Stimulated activated naive CD4-positive, alpha-beta T cell (primary cell): ENCODE measurements around the gene SHC2.
"Not testable (repeated sequence)": the region's sequence is repeated elsewhere in the genome, so short reads cannot be mapped to it uniquely, and the experiment has no call there.

Experiments used
- DNase-seq, 6 experiments: peaks; one replicate each; lab custom pipeline; 2025; lab: John Stamatoyannopoulos, UW

Gene SHC2

GRCh38 chr19:491146-491741 is 30.4 kb upstream of the SHC2 start:
- peak in 4 of 6 experiments; percentile 9 to 57 (median 38) for DNase-seq

DNA sequence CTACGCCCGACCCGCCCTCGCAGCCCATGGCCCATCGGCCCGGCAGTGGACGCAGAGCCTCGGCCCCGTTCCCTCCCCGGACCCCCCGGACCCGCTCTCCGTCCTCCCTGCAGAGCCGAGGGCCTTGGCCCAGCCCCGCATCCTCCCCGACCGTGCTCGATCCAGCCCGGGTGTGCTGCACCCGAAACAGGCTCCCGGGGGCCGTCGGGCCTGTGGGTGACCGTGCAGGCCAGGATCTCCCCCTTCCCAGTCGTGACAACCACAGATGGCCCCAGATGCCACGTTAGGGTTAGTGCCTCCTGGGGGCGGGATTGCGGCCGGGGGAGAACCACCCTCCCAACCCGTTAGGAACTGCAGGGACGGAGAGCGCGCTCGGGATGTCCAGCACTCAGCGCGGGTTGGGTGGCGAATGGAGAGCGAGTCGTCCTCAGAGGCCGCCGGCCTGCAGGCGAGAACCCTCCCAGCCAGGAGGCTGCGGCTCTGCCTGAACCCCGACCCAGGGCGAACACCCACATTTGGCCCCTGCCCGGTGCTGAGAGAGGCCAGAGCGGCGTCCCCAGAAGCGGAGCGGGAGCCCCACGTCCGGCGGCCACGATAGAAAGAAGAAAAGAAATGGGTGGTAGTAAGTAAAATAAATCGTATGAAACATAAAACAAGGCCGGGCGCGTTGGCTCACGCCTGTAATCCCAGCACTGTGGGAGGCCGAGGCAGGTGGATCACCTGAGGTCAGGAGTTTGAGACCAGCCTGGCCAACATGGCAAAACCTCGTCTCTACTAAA is 28.8 kb upstream of the SHC2 start:
- peak in 1 of 6 experiments; percentile 48 for DNase-seq

DNA sequence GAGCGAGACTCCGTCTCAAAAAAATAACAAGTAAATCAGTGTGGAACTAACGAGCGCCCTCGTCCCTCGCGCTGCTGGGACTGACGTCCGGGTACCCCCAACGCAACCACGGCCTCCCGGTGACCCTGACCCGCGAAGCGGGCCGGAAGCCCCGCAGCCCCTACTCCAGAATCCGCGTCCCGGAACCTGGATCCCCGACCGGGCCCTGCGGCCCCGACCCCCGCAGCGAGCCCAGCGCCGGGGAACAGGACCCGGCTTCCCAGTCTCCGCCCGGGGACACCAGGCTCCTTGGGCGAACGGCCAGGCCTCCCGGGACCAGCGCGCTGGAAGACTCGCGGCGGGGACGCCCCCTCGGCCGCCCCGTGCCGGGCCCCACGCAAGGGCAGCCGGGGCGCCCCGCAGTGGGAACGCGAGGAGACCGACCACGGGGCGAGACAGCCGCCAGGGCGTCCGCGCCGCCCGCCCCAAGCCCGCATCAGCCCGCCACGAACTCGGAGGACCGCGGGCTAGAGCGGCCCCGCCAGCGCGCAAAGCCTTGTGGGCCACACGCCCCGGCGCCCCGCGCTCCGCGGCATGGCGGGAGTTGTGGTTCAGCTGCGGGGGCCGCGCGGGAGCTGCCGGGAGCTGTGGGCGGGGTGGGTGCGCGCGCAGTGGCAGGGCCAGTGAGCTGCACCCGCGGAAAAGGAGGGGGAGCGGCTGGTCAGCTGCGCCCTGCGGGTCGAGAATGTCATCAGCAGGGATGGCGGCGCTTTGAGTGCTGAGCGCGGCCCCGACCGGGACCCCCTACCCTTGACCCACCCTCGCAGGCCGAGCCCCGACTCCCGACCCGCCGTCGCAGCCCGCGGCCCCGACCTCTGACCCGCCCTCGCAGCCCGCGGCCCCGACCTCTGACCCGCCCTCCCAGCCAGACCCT is 27.9 kb upstream of the SHC2 start:
- peak; percentile 80 to 91 (median 88) for DNase-seq

- no peak for DNase-seq
These were observed 24.9 kb upstream of the SHC2 start for GRCh38 chr19:485583-486236.

- no peak for DNase-seq
These were observed 24.2 kb upstream of the SHC2 start for GRCh38 chr19:485077-485476.

- DNase-seq: no peak
These were observed 23.7 kb upstream of the SHC2 start for GRCh38 chr19:484494-484893.

DNA sequence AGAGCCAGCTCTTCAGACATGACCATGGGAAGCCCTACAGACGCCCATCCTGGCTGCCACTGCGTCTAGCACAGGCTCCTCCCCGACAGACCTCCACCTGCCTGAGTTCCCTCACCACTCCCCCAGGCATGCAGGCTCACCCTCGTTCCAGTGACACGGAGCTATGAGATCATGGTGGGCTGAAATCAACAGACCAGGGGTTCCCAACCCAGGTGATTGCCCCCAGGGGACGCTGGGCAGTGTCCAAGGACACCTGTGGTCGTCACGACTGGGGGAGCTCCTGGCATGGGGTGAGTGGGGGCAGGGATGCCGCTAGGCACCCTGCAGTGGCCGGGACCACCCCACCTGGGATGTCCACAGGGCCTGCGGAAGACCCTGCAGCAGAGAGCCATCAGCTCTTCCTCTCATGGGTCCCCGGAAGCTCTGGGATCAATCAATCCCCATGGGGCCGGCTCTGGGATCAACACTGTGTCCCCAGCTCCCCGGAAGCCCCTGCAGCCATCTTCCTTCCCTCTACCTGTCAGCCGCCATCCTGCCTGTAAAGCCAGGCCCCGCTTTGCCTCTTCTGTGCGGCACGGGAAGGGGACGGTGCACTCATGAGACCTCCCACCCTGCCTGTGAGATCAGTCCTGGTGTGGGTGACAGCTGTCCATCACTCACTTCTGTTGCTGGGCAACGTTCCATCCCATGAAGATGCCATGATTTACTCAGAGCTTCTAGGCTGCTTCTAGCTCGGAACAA is 22.7 kb upstream of the SHC2 start:
- no peak for DNase-seq

- DNase-seq: no peak
These were observed 21.6 kb upstream of the SHC2 start for GRCh38 chr19:482186-483041.

- not testable (repeated sequence) for DNase-seq
These were observed 20.3 kb upstream of the SHC2 start for GRCh38 chr19:481100-481499.

DNA sequence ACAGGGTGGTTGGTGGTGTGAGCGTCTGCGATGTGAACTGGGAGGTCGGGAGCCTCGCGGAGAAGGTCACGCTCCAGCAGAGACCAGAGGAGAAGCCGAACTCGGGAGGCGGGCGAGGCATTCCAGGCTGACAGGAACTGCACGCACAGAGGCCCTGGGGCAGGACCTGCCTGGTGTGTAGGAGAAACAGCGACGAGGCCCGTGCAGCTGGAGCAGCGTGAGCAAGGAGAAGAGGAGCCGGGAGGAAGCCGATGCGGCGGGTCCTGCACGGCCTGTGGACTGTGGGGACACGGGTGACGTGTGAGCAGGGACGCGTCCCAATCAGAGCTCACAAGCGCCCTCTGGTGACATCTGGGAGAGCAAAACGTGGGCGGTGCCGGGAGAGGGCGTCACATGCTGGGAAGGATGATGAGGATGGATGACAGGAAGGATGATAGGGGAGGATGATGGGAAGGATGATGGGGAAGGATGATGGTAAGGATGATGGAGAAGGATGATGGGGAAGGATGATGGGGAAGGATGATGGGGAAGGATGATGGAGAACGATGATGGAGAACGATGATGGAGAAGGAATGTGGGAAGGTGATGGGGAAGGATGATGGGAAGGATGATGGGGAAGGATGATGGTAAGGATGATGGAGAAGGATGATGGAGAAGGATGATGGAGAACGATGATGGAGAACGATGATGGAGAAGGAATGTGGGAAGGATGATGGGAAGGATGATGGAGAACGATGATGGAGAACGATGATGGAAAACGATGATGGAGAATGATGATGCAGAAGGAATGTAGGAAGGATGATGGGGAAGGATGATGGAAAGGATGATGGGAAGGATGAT is 19.4 kb upstream of the SHC2 start:
- peak in 4 of 6 experiments; percentile 34 to 49 (median 36) for DNase-seq

DNA sequence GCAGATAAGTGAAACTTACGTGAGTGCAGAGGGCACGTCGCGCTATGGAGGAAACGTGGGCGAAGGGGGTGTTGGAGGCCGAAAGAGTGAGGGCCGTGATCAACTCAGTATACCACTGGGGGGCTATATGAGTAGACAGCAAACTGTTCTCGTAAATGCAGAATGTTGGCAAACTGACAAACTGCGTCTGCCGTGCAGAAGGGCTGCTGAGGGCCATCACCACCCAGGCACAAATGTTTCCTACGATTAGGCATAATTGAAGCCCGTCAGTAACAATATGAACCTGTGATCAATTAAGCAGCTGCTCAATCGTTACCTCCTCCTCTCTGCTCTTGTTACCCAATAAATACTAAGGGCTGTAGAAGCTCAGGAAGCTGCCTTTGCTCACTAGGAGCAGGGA is 18.1 kb upstream of the SHC2 start:
- no peak for DNase-seq

GRCh38 chr19:478236-478903 is 17.5 kb upstream of the SHC2 start:
- DNase-seq: no peak

DNA sequence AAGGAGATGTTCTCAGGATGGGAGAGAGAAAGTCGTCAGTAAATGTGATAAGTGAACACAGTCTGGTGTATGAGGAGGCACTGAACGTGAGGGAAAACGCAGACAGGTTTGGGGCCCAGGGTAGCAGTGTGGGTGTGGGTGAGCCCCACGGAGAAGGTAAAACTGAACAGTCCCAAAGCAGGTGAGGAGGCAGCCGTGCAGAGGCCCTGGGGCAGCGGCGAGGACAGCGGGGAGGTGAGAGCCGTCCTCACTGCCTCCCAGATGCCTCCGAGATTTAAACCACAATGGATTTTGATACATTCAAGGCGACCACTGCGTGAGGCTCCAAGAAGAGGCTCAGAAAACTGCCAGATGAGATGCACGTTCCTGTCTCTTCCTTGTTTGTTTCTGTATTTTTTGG is 14.5 kb upstream of the SHC2 start:
- DNase-seq: no peak

GRCh38 chr19:474126-475078 is 13.6 kb upstream of the SHC2 start:
- DNase-seq: no peak

DNA sequence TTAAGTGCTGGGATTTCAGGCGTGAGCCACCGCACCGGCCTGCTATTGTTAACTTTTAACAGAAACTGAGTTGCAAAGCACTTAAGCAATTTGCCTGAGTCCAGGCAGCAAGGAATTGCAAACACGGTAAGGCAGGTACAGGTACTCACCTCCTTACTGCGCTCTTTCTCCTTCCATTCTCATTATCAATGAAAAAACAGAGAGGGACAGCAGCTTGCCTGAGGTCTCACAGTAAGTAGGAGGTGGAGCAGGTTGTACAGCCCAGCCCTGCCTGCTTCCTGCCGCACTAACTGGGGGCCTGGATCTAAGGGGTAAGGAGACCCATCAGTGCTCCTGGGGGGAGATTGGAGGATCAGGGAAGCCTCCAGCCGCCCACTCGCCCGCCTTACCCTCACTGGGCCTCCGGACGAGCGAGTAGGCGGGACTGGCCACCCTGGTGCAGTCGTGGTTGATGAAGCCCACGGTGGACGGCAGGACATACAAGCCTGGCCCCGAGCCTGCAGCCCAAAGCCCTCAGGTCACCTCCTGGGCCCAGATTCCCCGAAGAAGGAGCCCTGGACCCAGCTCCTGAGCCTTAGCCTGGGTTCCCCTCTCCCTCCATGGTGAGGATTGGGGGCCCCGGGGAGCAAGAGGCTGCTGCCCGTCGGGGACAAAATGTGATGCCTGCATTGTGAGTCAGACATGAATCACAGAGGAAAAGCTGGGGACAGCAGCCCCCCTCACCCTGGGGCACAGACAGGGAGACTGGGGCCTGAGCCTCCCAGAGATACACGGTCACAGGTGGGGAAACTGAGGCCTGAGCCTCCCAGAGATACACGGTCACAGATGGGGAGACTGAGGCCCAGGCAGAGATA is 11.4 kb upstream of the SHC2 start:
- no peak for DNase-seq

GRCh38 chr19:470701-471100 is 9.9 kb upstream of the SHC2 start:
- no peak for DNase-seq

- no peak for DNase-seq
These were observed 9.0 kb upstream of the SHC2 start for GRCh38 chr19:469833-470232.
